ENCODE data around the gene STARD9. TPM values are rescaled to one million over a fixed set of nuclear protein-coding genes. Genes with fewer than 3 reads are reported as not detected.

Gene STARD9
- total and polyA plus RNA-seq, 2 of the 13 experiments (the other 11 are each of a cell fraction or from before 2014, with no cell fraction given), result 5.3 to 7.5 TPM

DNA sequence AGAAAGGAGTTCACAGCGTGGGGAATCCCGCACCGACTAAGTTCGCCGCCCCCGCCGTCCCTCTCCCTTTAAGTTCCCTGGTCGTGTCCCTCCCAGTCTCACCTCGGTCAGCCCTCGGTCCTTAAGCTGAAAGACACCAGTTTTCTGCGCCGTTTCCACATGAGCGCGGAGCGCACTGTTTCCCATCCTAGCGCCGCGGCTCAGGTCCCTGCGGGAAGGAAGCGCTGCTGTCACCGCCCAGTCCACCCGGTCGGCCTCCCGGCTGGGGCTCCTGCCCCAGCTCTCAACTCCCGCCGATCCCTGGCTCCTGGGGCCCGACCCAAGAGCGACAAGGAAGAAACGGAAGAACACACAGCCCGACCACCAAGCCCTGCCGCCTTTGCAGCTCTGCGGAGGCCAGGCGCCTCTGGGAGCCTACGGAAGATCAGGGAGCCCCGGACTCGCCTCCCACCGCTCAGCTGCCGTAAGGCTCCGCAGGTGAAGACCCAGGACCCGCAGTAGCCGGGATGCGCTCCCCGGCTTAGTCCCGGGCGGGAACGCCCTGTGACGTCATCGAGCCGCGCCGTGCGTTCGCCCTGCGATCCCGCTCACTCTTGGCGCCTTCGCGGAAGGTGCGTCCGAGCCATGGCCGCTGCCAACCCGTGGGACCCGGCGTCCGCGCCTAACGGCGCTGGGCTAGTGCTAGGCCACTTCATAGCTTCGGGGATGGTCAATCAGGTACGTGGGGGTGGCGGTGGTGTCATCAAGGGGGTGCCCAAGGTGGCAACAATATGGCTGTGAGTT lies 27.0 kb upstream of the STARD9 start, which contains the start of the genes HAUS2 and LRRC57 (continued):
- TF ChIP-seq, protein P1, sequence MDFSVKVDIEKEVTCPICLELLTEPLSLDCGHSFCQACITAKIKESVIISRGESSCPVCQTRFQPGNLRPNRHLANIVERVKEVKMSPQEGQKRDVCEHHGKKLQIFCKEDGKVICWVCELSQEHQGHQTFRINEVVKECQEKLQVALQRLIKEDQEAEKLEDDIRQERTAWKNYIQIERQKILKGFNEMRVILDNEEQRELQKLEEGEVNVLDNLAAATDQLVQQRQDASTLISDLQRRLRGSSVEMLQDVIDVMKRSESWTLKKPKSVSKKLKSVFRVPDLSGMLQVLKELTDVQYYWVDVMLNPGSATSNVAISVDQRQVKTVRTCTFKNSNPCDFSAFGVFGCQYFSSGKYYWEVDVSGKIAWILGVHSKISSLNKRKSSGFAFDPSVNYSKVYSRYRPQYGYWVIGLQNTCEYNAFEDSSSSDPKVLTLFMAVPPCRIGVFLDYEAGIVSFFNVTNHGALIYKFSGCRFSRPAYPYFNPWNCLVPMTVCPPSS (IDR thresholded peaks at IDR 0.05), result no peak
- TF ChIP-seq ZNF577 (CRISPR knock-in tag; IDR thresholded peaks at IDR 0.05; ENCODE audit: borderline replicate concordance, low read depth) (no peak), RAD51 (IDR thresholded peaks at IDR 0.05; ENCODE audit: borderline replicate concordance) (no peak), ZNF572 (CRISPR knock-in tag; IDR thresholded peaks at IDR 0.05) (peak; percentile 46; the same call in 1 of the 2 replicates), U2AF2 (IDR thresholded peaks at IDR 0.05; ENCODE audit: low read depth, low read length) (no peak), KAT7 (CRISPR knock-in tag; IDR thresholded peaks at IDR 0.05; ENCODE audit: borderline replicate concordance) (peak; percentile 97), BCL6 (CRISPR knock-in tag; IDR thresholded peaks at IDR 0.05) (peak; percentile 62), U2AF1 (optimal IDR thresholded peaks at IDR 0.05; ENCODE audit: low read depth, low read length) (no peak), SP5 (CRISPR knock-in tag; IDR thresholded peaks at IDR 0.05; ENCODE audit: borderline replicate concordance, low read depth) (no peak; the same call in 1 of the 2 replicates), ZNF878 (CRISPR knock-in tag; IDR thresholded peaks at IDR 0.05) (peak; percentile 78; the same call in 1 of the 2 replicates), KLF9 (CRISPR knock-in tag; IDR thresholded peaks at IDR 0.05; ENCODE audit: low read depth) (no peak), BORCS8-MEF2B (CRISPR knock-in tag; IDR thresholded peaks at IDR 0.05) (peak; percentile 89), NR2F2 (IDR thresholded peaks at IDR 0.05; ENCODE audit: borderline replicate concordance, low read depth) (0 out of 2 replicates have a peak, but pooled peaks have one; percentile 18), TSC22D2 (CRISPR knock-in tag; IDR thresholded peaks at IDR 0.05; ENCODE audit: borderline replicate concordance) (no peak; the same call in 1 of the 2 replicates), KDM5A (IDR thresholded peaks at IDR 0.05; ENCODE audit: borderline replicate concordance, low read length) (peak; percentile 97), ZNF788 (CRISPR knock-in tag; IDR thresholded peaks at IDR 0.05; ENCODE audit: borderline replicate concordance) (peak; percentile 94), ZBTB7A (CRISPR knock-in tag; IDR thresholded peaks at IDR 0.05) (no peak), ZNF367 (CRISPR knock-in tag; IDR thresholded peaks at IDR 0.05; ENCODE audit: borderline replicate concordance) (no peak)
- TF ChIP-seq, protein P2, sequence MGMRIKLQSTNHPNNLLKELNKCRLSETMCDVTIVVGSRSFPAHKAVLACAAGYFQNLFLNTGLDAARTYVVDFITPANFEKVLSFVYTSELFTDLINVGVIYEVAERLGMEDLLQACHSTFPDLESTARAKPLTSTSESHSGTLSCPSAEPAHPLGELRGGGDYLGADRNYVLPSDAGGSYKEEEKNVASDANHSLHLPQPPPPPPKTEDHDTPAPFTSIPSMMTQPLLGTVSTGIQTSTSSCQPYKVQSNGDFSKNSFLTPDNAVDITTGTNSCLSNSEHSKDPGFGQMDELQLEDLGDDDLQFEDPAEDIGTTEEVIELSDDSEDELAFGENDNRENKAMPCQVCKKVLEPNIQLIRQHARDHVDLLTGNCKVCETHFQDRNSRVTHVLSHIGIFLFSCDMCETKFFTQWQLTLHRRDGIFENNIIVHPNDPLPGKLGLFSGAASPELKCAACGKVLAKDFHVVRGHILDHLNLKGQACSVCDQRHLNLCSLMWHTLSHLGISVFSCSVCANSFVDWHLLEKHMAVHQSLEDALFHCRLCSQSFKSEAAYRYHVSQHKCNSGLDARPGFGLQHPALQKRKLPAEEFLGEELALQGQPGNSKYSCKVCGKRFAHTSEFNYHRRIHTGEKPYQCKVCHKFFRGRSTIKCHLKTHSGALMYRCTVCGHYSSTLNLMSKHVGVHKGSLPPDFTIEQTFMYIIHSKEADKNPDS (CRISPR knock-in tag; IDR thresholded peaks at IDR 0.05), result no peak
- TF ChIP-seq, protein P3, sequence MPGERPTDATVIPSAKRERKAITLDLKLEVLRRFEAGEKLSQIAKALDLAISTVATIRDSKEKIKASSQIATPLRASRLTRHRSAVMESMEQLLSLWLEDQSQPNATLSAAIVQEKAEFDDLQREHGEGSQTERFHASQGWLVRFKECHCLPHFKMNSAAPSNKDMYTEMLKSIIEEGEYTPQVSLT (CRISPR knock-in tag; IDR thresholded peaks at IDR 0.05; ENCODE audit: borderline replicate concordance, low read depth), result 0 out of 2 replicates have a peak, but pooled peaks have one; percentile 53
